Fibroblast of lung (primary cell): ENCODE results near the gene QSOX1. TPM values are rescaled to one million over a fixed set of nuclear protein-coding genes. Genes with fewer than 3 reads are reported as not detected.

Experiments
- DNase-seq, 2 donors: peaks; one replicate each; pipeline versions ENCODE4 v3.0.0 to v3.0.0-alpha.2; 2010; ENCODE audit warnings: low read depth in 2 of 2
- H2AFZ ChIP-seq: 2 replicates; pipeline ENCODE4 v1.5.1; 2012; ENCODE audit warnings: low read length, control low read depth, inconsistent platforms
- H3K27ac ChIP-seq: 2 replicates; pipeline ENCODE4 v1.5.1; 2011; ENCODE audit warnings: low read length, control low read depth; ENCODE audit not compliant: insufficient read depth
- H3K27me3 ChIP-seq: 2 replicates; pipeline ENCODE4 v1.5.1; 2011; ENCODE audit warnings: mild to moderate bottlenecking, low read length; ENCODE audit not compliant: control insufficient read depth, insufficient read depth
- H3K36me3 ChIP-seq: 2 replicates; pipeline ENCODE4 v1.5.1; 2011; ENCODE audit warnings: low read length; ENCODE audit not compliant: control insufficient read depth, insufficient read depth
- H3K4me1 ChIP-seq: 2 replicates; pipeline ENCODE4 v1.5.1; 2011; ENCODE audit warnings: low read length; ENCODE audit not compliant: control insufficient read depth, insufficient read depth; ENCODE audit errors: extremely low read depth
- H3K4me2 ChIP-seq: 2 replicates; pipeline ENCODE4 v1.5.1; 2011; ENCODE audit warnings: low read length, control low read depth; ENCODE audit not compliant: insufficient read depth; ENCODE audit errors: extremely low read depth
- H3K4me3 ChIP-seq, 4 experiments: fragments of 200-600 bp in 1 of 4; sonication (generic) in 1 of 4; replicated peaks in 1 of 4; 2 replicates each; pipeline ENCODE4 v1.5.1; 2011 to 2016; ENCODE audit warnings: low read length in 4 of 4, low read depth in 3 of 4, mild to moderate bottlenecking in 3 of 4, control low read depth in 2 of 4, inconsistent platforms in 1 of 4, mixed read lengths in 1 of 4; ENCODE audit not compliant: insufficient read depth in 1 of 4; ENCODE audit errors: control extremely low read depth in 1 of 4
- H3K79me2 ChIP-seq: 2 replicates; pipeline ENCODE4 v1.5.1; 2012; ENCODE audit warnings: mild to moderate bottlenecking, low read length, inconsistent platforms; ENCODE audit not compliant: control insufficient read depth, insufficient read depth
- H3K9ac ChIP-seq: 2 replicates; pipeline ENCODE4 v1.5.1; 2011; ENCODE audit warnings: mild to moderate bottlenecking, low read length, control low read depth; ENCODE audit not compliant: insufficient read depth
- H3K9me3 ChIP-seq: 2 replicates; pipeline ENCODE4 v1.5.1; 2012; ENCODE audit warnings: low read depth, low read length; ENCODE audit not compliant: control insufficient read depth, insufficient read depth
- H4K20me1 ChIP-seq: 2 replicates; pipeline ENCODE4 v1.5.1; 2011; ENCODE audit warnings: low read length; ENCODE audit not compliant: control insufficient read depth, insufficient read depth; ENCODE audit errors: extremely low read depth
- EZH2 ChIP-seq: IDR thresholded peaks from 2 replicates; pipeline ENCODE4 v1.5.1; 2012; ENCODE audit warnings: low read length, control low read depth, mild to moderate bottlenecking; ENCODE audit errors: missing control alignments
- polyA plus RNA-seq, 2 donors: library from polyadenylated mRNA; depleted of rRNA in 1 of 2; stranded (reverse) in 1 of 2; unstranded in 1 of 2; fragments of >200 nt; gene quantifications; 2 replicates each; pipeline ENCODE4 v1.2.1, GENCODE V29; 2011 to 2012; ENCODE audit warnings: missing spikeins in 1 of 2
- total RNA-seq: library from RNA; depleted of rRNA; stranded (reverse); fragments of >200 nt; gene quantifications from 2 replicates; pipeline ENCODE4 v1.2.1, GENCODE V29; 2014
- TF ChIP-seq, protein P1 (sequence below), 2 donors: IDR thresholded peaks in 1 of 2; conservative IDR thresholded peaks in 1 of 2; 1 replicate in 1 of 2; 2 replicates in 1 of 2; pipeline ENCODE4 v1.5.1; 2011 to 2012; ENCODE audit warnings: low read length in 2 of 2, control low read depth in 1 of 2, inconsistent platforms in 1 of 2, low read depth in 1 of 2, mild to moderate bottlenecking in 1 of 2

The QSOX1 gene
- total and polyA plus RNA-seq, 2 donors (not counting 1 experiment from before 2014, with no cell fraction given) = 799 to 1,312 TPM

DNA sequence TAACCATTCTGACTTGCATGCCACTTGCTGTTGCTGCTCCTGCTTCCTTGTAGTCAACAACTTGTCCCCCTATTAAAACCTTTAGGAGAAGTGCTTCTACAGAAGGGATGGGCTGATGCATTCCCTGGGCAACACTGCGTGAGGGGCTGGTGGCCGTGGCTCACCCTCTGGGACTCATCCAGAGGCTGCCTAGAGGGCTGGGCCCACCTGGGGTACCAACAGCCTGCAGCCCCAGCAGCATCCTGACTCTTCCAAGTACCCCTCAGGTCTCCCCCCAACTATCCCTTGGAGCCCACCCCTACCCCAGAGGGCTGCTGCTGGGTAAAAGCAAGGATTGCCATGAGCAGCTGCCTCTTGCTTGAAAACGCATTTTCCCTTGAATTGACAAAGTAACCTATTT lies 40.7 kb downstream of the QSOX1 start:
- Histone ChIP-seq H3K36me3 (peaks cover 52% of the 10 kb centered on the region), H3K4me3 (no peak overlapping the region), H3K4me1 (no peaks in the 10 kb centered on the region), H4K20me1 (no peaks in the 10 kb centered on the region), H3K9ac (no peak overlapping the region), H3K27ac (no peak overlapping the region), H3K27me3 (no peaks in the 10 kb centered on the region), H2AFZ (no peak overlapping the region), H3K4me2 (no peak overlapping the region), H3K9me3 (no peaks in the 10 kb centered on the region), H3K79me2 (no peaks in the 10 kb centered on the region)
- no peak for TF ChIP-seq EZH2
- TF ChIP-seq, protein P1, sequence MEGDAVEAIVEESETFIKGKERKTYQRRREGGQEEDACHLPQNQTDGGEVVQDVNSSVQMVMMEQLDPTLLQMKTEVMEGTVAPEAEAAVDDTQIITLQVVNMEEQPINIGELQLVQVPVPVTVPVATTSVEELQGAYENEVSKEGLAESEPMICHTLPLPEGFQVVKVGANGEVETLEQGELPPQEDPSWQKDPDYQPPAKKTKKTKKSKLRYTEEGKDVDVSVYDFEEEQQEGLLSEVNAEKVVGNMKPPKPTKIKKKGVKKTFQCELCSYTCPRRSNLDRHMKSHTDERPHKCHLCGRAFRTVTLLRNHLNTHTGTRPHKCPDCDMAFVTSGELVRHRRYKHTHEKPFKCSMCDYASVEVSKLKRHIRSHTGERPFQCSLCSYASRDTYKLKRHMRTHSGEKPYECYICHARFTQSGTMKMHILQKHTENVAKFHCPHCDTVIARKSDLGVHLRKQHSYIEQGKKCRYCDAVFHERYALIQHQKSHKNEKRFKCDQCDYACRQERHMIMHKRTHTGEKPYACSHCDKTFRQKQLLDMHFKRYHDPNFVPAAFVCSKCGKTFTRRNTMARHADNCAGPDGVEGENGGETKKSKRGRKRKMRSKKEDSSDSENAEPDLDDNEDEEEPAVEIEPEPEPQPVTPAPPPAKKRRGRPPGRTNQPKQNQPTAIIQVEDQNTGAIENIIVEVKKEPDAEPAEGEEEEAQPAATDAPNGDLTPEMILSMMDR (conservative IDR thresholded peaks at IDR 0.05 in 1 of 2, IDR thresholded peaks at IDR 0.05 in 1 of 2; ENCODE audit: low read depth in 1 of 2, low read length in 2 of 2) = no peak
- no peak for DNase-seq

DNA sequence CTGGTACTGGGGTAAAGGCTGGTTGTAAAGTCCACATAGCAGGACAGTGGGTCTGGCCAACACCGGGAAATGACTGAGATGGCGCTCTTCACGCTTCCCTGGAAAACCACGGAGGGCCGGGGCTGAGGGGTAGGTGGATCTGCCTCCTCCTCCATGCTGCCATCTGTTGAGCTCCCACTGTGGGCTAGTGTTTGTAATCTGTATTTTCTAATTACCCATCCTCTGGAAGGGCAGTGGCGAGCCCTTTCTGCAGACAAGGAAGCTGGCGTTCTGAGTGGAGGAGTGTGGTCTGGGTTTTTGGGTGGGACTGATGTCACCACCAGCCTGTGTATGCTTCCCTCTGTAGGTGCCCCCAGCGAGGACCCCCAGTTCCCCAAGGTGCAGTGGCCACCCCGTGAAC lies 41.2 kb downstream of the QSOX1 start:
- H3K4me3 ChIP-seq = no peak overlapping the region
- no peaks in the 10 kb centered on the region for H3K9me3 ChIP-seq
- no peak for DNase-seq
- H3K9ac ChIP-seq = no peak overlapping the region
- TF ChIP-seq, protein P1 (conservative IDR thresholded peaks at IDR 0.05 in 1 of 2, IDR thresholded peaks at IDR 0.05 in 1 of 2; ENCODE audit: low read depth in 1 of 2, low read length in 2 of 2) = no peak
- TF ChIP-seq EZH2 = no peak
- H2AFZ ChIP-seq = no peak overlapping the region
- H3K4me1 ChIP-seq = no peaks in the 10 kb centered on the region
- no peaks in the 10 kb centered on the region for H3K27me3 ChIP-seq
- H3K4me2 ChIP-seq = no peak overlapping the region
- peaks cover 50% of the 10 kb centered on the region for H3K36me3 ChIP-seq
- no peaks in the 10 kb centered on the region for H4K20me1 ChIP-seq
- H3K27ac ChIP-seq = no peak overlapping the region
- H3K79me2 ChIP-seq = no peaks in the 10 kb centered on the region

DNA sequence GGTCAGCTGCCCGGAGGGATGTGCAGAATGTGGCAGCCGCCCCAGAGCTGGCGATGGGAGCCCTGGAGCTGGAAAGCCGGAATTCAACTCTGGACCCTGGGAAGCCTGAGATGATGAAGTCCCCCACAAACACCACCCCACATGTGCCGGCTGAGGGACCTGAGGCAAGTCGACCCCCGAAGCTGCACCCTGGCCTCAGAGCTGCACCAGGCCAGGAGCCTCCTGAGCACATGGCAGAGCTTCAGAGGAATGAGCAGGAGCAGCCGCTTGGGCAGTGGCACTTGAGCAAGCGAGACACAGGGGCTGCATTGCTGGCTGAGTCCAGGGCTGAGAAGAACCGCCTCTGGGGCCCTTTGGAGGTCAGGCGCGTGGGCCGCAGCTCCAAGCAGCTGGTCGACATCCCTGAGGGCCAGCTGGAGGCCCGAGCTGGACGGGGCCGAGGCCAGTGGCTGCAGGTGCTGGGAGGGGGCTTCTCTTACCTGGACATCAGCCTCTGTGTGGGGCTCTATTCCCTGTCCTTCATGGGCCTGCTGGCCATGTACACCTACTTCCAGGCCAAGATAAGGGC lies 41.9 kb downstream of the QSOX1 start:
- Histone ChIP-seq H3K4me2 (no peak overlapping the region), H3K9me3 (no peaks in the 10 kb centered on the region), H3K27me3 (no peaks in the 10 kb centered on the region), H3K4me1 (no peaks in the 10 kb centered on the region), H4K20me1 (no peaks in the 10 kb centered on the region), H3K36me3 (peaks cover 48% of the 10 kb centered on the region), H3K27ac (no peak overlapping the region), H2AFZ (no peak overlapping the region), H3K79me2 (no peaks in the 10 kb centered on the region), H3K4me3 (no peak overlapping the region), H3K9ac (no peak overlapping the region)
- no peak for DNase-seq
- no peak for TF ChIP-seq EZH2
- TF ChIP-seq, protein P1 (conservative IDR thresholded peaks at IDR 0.05 in 1 of 2, IDR thresholded peaks at IDR 0.05 in 1 of 2; ENCODE audit: low read depth in 1 of 2, low read length in 2 of 2) = no peak
